HG02840 (cell line): ENCODE results near the gene FOXO6.

Experiments
- ATAC-seq: cut with Tn5 transposase; IDR thresholded peaks from one replicate; pipeline ENCODE4 v1.9.1; 2021; ENCODE audit warnings: mild to moderate bottlenecking, moderate library complexity, moderate number of reproducible peaks; ENCODE audit not compliant: unreplicated experiment, low FRiP score

FOXO6 gene

DNA sequence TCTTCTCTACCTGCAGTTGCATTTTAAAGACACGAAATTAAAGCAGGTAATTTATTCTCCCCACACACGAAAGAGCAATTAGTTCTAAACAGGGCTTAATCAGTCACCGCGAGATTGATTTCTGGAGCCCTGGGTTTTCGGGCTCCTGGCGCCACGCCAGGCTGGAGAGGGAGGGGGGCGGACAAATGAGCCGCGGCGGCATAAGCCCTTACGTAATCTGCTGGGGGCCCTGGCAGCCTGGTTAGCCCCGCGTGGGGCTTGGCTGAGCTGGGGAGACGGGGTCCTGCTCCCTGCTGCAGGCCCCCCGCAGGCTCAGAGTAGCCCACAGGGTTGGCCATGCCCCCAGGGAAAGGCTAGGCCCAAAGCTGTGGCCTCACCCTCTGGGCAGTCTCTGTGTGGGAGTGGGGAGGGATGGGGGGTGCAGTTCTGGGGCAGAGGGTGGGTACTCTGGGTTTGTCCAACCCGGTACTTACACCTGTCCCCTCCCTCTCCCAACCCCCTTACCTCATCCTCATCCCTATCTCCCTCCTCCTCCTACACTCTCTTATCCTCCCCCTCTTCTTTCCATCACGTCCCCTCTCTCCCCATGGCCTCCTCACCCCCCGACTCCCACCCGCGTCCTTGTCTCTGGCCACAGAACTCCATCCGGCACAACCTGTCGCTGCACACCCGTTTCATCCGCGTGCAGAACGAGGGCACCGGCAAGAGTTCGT, 19.9 kb downstream of the FOXO6 start:
- no peak for ATAC-seq

DNA sequence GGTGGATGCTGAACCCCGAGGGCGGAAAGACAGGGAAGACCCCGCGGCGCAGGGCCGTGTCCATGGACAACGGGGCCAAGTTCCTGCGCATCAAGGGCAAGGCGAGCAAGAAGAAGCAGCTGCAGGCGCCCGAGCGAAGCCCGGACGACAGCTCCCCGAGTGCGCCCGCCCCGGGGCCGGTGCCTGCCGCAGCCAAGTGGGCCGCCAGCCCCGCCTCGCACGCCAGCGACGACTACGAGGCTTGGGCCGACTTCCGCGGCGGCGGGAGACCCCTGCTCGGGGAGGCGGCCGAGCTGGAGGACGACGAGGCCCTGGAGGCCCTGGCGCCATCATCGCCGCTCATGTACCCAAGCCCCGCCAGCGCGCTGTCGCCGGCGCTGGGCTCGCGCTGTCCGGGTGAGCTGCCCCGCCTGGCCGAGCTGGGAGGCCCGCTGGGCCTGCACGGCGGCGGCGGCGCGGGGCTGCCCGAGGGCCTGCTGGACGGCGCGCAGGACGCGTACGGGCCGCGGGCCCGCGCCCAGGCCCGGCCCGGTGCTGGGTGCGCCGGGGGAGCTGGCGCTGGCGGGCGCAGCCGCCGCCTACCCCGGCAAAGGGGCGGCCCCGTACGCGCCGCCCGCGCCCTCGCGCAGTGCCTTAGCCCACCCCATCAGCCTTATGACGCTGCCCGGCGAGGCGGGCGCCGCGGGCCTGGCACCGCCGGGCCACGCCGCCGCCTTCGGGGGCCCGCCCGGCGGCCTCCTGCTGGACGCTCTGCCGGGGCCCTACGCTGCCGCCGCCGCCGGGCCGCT, 20.7 kb downstream of the FOXO6 start:
- no peak for ATAC-seq

DNA sequence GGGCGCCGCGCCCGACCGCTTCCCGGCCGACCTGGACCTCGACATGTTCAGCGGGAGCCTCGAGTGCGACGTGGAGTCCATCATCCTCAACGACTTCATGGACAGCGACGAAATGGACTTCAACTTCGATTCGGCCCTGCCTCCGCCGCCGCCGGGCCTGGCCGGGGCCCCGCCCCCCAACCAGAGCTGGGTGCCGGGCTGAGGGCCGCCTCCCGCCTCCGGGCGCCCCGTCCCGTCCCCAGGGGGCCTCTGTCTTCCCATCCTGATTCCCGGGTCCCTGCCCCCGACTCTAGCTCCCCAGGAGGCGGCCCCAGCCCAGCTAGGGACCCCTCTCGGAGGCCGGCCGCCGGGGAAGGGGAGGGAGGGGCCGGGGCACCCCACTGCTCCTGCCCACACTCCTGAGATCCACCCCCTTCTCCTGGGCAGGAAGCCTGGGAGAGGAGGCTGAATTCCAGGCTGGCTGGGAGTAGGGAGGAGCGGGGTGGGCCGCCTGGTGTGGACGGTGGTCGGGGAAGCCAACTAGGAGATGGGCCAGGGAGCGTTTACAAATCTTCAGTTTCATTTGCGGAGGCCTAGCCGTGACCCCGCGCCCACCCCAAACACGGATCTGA, 21.4 kb downstream of the FOXO6 start:
- ATAC-seq = no peak

DNA sequence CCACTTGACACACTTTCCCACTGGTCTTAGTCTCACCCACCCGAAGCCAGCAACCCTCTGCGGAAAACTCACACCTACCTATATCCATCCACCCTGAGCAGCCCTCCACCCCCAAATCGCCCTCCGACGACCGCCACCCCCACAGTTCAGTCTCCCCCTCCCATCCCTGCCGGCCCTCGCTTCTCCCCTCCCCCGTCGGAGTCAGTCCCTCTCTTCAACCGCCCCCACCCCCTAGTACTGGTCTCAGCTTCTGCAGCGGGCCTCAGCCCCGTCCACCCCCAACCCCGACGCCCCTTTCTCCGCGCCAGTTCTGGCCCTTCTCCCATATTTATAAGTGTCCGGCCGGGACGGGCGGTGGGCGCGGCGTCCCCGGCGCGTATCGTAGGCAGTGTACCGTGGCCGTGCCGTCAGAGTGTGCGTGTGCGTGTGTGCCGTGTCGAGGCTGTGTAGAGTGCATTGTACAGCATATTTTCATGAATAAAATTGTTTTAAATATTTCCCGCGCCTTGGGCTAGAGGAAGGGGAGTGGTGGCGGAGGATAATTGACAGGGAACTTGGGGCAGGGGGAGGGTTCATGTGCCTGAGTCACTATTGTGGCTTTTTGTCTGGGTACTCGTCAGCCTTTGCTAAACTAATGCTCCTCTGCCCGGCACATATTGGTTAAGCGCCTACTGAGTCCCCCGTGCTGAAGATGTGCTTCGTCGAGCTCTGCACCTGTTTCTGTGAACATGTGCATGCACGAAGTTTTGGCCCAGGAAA, 22.0 kb downstream of the FOXO6 start:
- no peak for ATAC-seq

DNA sequence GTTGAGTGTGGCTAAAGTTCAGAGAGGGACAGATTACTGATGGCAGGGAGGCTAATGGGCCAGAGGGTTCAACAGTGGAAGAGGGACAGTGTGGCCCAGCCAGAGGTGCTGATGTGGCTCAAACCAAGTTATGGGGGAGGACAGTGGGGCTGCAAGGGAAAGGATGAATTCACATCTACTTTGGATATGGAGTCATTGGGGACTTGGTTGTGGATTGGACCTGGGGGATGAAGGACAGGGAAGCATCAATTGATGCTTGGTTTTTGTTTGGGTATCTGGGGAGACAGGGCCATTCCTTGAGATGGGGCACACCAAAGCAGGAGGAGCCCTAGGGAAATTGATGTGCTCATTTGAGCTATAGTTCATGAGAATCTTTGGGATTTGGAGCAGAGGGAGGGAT, 23.3 kb downstream of the FOXO6 start:
- ATAC-seq = no peak

DNA sequence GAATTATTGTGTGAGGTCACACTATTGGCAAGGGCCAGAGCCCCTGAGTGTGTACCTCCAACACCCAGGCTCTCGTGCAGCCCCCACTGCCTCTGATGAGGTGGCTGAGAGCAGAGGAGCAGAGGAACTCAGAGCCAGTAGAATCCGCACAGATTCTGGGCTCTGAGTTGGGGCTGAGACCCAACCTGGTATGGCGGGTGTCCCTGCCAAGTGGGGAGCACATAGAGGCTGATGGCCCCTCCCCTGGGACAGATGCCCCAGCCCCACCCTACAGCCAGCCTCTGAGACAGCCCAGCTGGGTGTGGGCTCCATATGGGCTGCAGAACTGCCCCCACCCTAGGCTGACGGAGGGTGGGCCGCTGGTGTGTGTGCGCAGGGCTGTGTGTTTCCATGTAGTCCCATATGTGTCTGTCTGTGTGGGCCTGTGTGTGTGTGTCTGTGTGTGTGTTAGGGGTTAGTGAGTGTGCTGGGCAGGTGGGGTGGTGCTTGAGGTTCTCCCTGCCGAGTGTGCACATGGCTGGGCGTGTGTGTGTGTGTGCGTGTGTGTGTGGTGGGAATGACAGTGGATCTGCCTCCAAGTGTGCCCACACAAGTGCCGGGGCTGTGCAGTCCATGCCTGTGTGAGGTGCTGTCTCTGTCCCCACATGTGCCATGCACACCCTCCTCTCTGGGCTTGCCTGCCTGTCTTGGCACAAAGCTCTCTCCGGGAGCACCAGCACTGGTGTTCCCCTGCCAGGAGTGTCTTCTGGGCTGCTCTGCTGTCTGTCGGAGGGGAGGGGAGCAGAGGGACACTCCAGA, 24.4 kb downstream of the FOXO6 start:
- ATAC-seq = no peak

DNA sequence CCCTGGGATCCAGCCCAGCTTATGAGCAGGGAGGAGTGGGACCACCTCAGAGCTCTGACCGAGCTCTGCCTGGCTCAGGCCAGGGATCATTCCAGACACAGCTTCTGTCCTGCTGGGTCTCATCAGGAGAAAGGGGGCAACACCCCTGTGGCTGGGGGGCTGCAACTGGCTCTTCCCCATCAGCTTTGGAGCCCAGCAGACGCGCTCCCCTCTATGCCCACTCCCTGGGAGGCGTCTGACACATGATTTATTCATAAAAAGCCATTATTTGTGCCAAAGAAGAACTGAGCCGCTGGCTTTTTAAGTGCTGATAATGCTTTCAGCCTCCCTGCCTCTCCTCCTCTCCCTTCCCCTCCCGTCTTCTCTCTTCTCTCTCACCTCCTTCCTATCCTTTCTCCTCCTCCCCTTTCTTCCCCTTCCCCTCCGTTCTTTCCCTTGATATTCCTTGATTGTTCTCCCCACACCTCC, 25.0 kb downstream of the FOXO6 start:
- ATAC-seq = no peak

DNA sequence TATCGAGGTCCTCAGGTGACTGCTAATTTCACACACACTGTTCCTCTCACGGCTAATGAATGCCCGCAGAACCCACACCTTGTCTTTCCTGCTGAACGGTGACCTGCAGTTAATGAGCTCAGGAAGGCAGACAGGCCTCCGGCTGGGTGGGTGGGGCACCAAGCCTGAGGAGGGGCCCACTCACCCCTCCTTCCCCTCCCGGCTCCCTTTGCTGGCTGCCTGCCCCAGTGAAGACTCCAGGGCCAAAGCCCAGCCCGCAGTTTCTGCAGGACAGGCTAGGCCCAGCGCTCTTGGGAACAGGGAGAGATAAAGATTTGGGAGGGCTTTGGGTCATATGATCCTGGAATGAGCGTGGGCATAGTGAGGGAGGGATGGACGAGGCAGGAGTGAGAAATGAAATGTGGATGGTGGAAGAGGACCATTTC, 26.4 kb downstream of the FOXO6 start:
- no peak for ATAC-seq

DNA sequence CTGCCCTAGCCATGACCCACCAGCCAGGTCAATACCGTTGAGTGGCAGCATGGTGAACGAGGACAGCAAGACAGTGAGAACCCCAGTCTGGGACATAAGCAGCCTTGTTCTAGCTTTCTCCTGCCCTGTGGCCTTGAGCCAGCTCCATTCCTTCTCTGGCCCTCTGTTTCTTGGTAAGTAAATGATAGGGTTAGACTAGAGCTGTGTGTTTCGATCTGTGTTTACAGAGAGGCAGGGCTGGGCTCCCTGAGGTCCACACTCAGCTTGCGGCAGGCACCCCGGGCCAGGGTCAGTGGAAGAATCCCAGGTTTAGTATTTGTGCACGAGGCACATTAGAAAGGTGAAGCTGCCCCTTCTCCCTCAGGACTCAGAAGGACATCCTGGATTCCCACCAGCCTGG, 27.3 kb downstream of the FOXO6 start:
- ATAC-seq = no peak

DNA sequence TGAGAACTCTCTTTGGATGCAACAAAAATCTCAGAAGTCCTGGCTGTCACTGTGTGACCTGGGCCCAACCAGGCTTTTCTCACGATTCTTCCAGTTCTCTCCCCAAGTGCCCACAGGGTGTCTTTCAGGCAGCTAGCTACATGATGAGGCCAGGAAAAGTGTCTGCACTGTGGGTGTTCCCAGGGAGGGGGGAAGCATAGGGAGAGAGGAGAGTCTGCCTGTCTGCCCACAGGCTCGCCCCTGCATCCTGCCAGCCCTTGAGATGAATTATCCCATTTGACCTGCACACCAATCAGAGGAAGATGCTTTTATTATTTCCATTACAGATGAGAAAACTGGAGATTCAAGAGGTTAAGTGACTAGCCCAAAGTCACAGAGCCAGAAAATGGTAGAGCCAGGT, 27.8 kb downstream of the FOXO6 start:
- no peak for ATAC-seq

DNA sequence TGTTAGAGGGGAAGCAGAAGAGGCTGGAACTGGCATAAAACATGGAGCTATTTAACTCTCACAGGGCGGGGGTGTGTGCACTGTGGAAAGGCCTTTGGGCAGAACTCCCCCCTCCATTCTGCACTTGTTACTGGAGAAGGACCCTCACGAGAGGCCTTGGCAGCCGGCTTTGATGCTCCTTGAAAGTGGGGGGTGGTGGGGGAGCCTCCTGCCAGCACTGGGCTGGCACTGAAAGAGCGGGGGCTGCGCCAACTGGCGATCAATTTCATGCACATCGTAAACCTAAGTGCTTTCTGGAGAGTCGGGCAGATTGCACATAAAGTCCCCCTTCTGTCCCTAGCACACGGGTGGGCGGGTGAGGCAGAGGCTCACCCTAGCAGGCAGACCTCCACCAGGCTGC, 28.9 kb downstream of the FOXO6 start:
- ATAC-seq = no peak

DNA sequence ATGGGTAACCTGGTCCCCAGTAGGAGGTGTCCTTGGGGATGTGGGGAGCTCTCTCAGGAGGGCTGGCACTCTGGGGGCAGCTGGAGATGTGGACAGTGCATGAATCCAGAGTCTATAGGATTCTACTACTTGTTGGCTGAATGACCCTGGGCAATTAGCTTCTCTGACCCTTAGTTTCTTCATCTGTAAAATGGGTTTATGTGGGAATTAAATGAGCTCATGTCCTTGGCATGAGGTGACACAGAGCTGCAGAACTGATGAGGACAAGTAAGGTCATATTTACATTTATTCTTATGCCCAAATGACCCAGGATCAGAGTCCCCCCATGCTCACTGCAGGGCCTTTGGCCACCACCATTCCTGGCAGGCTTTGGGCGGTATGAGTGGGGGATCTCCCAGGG, 29.3 kb downstream of the FOXO6 start:
- ATAC-seq = no peak

DNA sequence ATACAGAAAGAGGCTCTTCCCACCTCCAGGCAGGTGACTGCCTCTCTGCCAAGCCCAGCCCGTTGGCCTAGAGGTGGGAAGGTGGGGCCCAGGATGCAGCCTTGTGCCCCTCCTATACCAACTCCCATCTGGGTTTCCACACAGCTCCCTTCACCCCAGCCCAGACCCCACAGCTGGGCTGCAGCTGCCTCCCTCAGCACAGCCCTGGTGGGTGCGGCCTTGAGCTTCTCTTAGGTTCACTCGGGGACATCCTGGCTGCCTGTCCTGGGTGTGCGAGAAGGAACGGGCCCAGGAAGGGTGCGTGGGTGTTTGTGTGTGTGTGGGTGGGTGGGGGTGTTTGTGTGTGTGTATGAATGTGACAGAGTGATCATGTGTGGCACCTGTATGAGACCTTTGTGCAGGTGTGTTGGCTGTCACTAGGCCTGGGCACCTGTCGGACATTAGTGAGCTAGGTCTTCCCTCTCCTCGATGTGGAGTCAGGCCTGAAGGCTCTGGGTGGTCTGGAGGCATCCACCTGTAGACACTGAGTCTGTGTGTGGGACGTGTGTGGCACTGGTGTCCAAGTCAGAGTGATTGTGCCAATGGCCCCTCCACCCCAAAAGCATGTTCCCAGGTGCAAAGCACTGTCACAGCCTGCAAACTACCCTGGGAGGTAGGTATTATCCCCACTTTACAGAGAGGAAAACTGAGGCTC, 30.7 kb downstream of the FOXO6 start:
- ATAC-seq = no peak

DNA sequence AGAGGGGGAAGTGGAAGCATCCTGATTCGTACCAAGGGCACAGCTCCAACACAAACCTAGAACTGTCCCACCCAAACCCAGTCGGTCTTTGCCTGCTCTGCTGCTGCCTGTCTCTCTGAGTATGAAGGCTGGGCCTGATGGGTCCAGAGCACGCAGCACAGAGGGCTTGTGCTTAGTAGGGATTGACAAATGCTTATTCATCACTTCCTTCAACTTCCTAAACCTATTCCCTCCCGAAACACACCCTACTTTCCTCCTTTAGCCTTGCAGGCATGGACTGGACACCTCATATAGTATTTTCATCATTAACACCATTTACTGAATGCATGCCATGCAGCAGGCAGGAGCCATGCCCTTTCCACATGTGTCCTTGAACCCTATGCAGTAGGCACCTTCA, 31.3 kb downstream of the FOXO6 start:
- ATAC-seq = no peak

DNA sequence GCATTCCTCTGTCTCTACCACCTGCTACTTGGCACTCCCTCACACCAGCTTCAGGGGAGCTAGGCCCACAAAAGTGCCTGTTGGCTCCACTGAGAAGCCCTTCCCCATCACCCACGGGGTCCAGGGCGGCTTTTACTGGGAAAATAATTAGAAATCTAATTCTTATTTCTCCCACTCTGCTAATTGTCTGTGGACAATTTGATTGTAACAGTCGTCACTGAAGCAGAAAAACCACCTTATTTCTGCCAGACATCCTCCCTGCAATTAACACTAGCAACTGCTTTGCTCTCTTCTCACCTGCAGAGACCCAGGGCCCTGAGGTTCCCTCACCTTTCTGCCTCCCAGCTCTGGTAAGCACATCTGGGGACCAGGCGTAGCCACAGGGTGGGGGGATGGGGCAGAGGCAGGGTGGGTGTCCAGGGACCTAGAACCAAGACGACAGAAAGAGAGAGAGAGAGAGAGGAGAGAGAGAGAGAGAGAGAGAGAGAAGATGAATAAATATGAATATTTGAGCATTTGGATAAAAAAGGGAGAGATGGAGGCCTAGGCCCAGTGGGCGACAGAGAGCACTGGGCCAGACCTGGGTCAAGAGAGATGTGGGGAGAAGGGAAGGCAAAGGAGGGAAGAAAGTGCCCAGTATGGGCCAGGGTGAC, 32.6 kb downstream of the FOXO6 start:
- ATAC-seq = no peak

DNA sequence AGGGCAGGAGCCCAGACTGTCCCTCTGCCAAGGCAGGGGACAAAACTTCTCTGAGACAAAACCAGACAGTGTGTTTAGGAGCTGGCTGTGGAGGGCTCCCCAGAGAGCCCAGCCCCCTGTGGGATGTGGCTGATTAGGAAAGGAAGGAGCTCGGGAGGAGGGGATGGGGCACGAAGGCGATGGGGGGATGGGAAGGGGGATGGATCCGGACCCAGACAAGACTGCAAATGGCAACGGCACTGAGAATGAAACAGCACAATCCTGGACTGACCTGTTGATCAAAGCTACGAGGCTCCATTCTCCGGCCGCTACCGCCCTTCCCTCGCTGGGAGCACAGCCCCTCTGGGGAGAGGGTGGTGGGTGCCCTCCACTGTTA, 33.1 kb downstream of the FOXO6 start:
- no peak for ATAC-seq

DNA sequence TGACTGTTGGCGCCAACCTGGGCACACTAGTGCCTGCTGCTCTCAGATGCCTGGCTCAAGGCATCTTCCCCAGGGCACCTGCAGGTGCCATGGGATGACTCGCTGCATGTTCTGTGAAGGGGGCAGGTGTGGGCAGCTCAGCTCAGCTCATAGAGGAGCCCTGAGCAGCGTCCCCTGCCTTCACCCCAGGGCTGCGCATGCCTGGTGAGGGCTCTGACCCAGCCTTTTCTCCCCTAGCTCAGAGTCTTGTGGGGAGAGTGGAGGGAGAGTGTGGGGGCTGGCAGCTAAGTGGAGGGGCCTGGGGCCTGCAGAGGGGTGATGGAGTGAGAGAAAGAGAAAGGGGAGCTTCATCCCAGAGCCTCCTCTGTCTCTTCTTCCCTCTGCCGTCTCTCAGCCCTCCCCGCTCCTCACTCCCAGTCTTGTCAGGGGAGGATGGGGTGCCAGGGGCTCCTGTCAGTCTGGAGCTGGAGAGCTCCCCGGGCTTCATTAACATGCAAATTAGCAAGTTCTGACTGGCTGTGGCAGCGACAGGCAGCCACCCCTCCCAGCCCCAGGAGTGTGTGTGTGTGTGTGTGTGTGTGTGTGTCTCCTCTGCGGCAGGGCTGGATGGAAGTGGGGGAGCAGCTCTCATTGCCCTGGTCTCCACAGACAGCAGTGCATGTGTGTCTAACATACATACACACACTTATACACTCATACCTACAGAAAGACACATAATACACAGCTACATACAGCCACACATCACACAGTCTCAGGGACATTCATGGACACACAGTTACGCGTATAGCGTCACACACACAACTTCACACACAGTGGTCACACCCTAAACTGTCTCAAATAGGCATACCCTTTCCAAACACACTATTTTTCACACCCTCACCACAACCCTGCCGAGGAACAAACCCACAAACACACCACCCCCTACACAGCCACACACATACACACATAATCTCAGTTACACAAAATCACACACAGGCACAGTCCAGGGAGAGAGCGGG, 34.0 kb downstream of the FOXO6 start:
- ATAC-seq = no peak

DNA sequence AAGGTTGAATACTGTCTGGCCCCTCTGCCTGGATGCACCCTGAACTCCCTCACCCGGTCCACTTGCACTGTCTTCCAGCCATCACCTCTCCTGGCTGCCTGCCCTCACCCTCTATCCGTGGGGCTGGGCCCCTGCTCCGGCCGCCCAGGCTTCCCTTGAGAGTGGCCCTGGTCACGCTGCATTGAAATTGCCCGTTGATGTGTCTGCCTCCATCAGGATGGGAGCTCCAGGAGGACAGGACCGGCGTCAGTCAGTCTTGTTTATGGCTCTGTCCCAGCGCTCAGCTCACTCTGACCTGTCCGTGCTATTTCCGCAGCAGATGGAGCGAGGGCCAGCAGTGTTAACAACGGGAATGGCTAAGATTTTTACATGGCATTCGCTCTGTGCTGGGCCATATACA, 34.9 kb downstream of the FOXO6 start:
- ATAC-seq = no peak
